Central memory CD8-positive, alpha-beta T cell (primary cell): ENCODE data around the gene TLR3.

Experiments
- ATAC-seq: fragments of 150-1000 bp; cut with Tn5 transposase; replicated peaks from 2 replicates; pipeline ENCODE4 v1.10.0; 2022; ENCODE audit warnings: mild to moderate bottlenecking, moderate FRiP score, moderate number of reproducible peaks; ENCODE audit not compliant: poor library complexity, severe bottlenecking; ENCODE audit errors: extremely low read depth
- DNase-seq, 2 donors: peaks; one replicate each; pipeline ENCODE4 v3.0.0; 2021; ENCODE audit warnings: low spot score in 2 of 2
- H3K27ac Mint-ChIP-seq: one replicate; pipeline ENCODE4 v1.8.0; 2022; ENCODE audit warnings: low read depth, mild to moderate bottlenecking, moderate library complexity, mixed read lengths
- H3K27me3 Mint-ChIP-seq: one replicate; pipeline ENCODE4 v1.8.0; 2022; ENCODE audit warnings: mixed read lengths
- H3K36me3 Mint-ChIP-seq: one replicate; pipeline ENCODE4 v1.8.0; 2022; ENCODE audit warnings: mild to moderate bottlenecking, moderate library complexity, mixed read lengths; ENCODE audit not compliant: insufficient read depth
- H3K4me1 Mint-ChIP-seq: one replicate; pipeline ENCODE4 v1.8.0; 2022; ENCODE audit warnings: mixed read lengths
- H3K4me3 Mint-ChIP-seq: one replicate; pipeline ENCODE4 v1.8.0; 2022; ENCODE audit warnings: mild to moderate bottlenecking, moderate library complexity, mixed read lengths
- H3K9me3 Mint-ChIP-seq: one replicate; pipeline ENCODE4 v1.8.0; 2022; ENCODE audit warnings: mixed read lengths

The TLR3 gene

GRCh38 chr4:186128842-186129241 lies 59.9 kb downstream of the TLR3 start:
- H3K27ac Mint-ChIP-seq, result no peak overlapping the region
- no peak for ATAC-seq

GRCh38 chr4:186131935-186132334 lies 63.0 kb downstream of the TLR3 start:
- ATAC-seq (no peak), DNase-seq (no peak)
- H3K4me3 Mint-ChIP-seq, result no peak overlapping the region
- no peaks in the 10 kb centered on the region for H3K36me3 Mint-ChIP-seq
- H3K27ac Mint-ChIP-seq, result no peak overlapping the region
- H3K4me1 Mint-ChIP-seq, result no peaks in the 10 kb centered on the region
- H3K27me3 Mint-ChIP-seq, result peaks cover 14% of the 10 kb centered on the region
- H3K9me3 Mint-ChIP-seq, result no peaks in the 10 kb centered on the region

More at GRCh38 chr4:186128842-186129241, 59.9 kb downstream of the TLR3 start:
- H3K4me1 Mint-ChIP-seq, result no peaks in the 10 kb centered on the region
- no peak for DNase-seq
- H3K36me3 Mint-ChIP-seq, result no peaks in the 10 kb centered on the region
- no peaks in the 10 kb centered on the region for H3K9me3 Mint-ChIP-seq
- peaks cover 14% of the 10 kb centered on the region for H3K27me3 Mint-ChIP-seq
- no peak overlapping the region for H3K4me3 Mint-ChIP-seq

- H3K4me1 Mint-ChIP-seq, result no peaks in the 10 kb centered on the region
- no peak overlapping the region for H3K4me3 Mint-ChIP-seq
- no peak for ATAC-seq
- DNase-seq, result no peak
- peaks cover 14% of the 10 kb centered on the region for H3K27me3 Mint-ChIP-seq
- no peaks in the 10 kb centered on the region for H3K36me3 Mint-ChIP-seq
- H3K27ac Mint-ChIP-seq, result no peak overlapping the region
- H3K9me3 Mint-ChIP-seq, result no peaks in the 10 kb centered on the region
Measured at GRCh38 chr4:186132577-186133242, 63.8 kb downstream of the TLR3 start.

- Mint-ChIP-seq H3K4me1 (no peaks in the 10 kb centered on the region), H3K4me3 (no peak overlapping the region), H3K9me3 (no peaks in the 10 kb centered on the region), H3K36me3 (no peaks in the 10 kb centered on the region), H3K27me3 (peaks cover 4% of the 10 kb centered on the region), H3K27ac (no peak overlapping the region)
- ATAC-seq, result no peak
- DNase-seq, result no peak
Measured at GRCh38 chr4:186134257-186134656, 65.3 kb downstream of the TLR3 start.

- Mint-ChIP-seq H3K4me1 (no peaks in the 10 kb centered on the region), H3K4me3 (no peak overlapping the region), H3K36me3 (no peaks in the 10 kb centered on the region), H3K27ac (no peak overlapping the region), H3K9me3 (no peaks in the 10 kb centered on the region), H3K27me3 (no peaks in the 10 kb centered on the region)
- ATAC-seq, result no peak
- no peak for DNase-seq
Measured at GRCh38 chr4:186134861-186135260, 65.9 kb downstream of the TLR3 start.

- H3K9me3 Mint-ChIP-seq, result no peaks in the 10 kb centered on the region
- DNase-seq, result no peak
- no peak overlapping the region for H3K4me3 Mint-ChIP-seq
- no peaks in the 10 kb centered on the region for H3K4me1 Mint-ChIP-seq
- no peaks in the 10 kb centered on the region for H3K36me3 Mint-ChIP-seq
- H3K27ac Mint-ChIP-seq, result peak overlapping the region; percentile 16
- no peak for ATAC-seq
- H3K27me3 Mint-ChIP-seq, result peaks cover 10% of the 10 kb centered on the region
Measured at GRCh38 chr4:186137196-186137794, 68.3 kb downstream of the TLR3 start.
